Activated CD4-positive, alpha-beta memory T cell treated with anti-CD3 and anti-CD28 coated beads, Interleukin-2, amount 10 ng/mL, durations not matched to agents 7 days and 5 days (primary cell): ENCODE measurements around the gene KIRREL3. TPM values are rescaled to one million over a fixed set of nuclear protein-coding genes. Genes with fewer than 3 reads are reported as not detected.
"Not testable (repeated sequence)": the region's sequence is repeated elsewhere in the genome, so short reads cannot be mapped to it uniquely, and the experiment has no call there.

Experiments used
- CTCF ChIA-PET: fragments of 350-600 bp; sonication (Branson Sonifier 250); formaldehyde crosslinking; loops from one replicate; lab custom pipeline; 2021; ENCODE audit warnings: antibody characterized with exemption, inconsistent platforms; lab: Charles Lee
- POLR2A ChIA-PET: fragments of 350-600 bp; sonication (Branson Sonifier 250); formaldehyde crosslinking; loops from one replicate; lab custom pipeline; 2021; ENCODE audit warnings: antibody characterized with exemption; lab: Charles Lee
- DNase-seq: peaks from one replicate; pipeline ENCODE4 v3.0.0-alpha.2; 2020
- H3K27ac Mint-ChIP-seq: one replicate; pipeline ENCODE4 v1.8.0; 2021; ENCODE audit warnings: mild to moderate bottlenecking, mixed read lengths
- H3K27me3 Mint-ChIP-seq: one replicate; pipeline ENCODE4 v1.8.0; 2021; ENCODE audit warnings: mixed read lengths
- H3K36me3 Mint-ChIP-seq: one replicate; pipeline ENCODE4 v1.8.0; 2021; ENCODE audit warnings: low read depth, mixed read lengths
- H3K4me1 Mint-ChIP-seq: one replicate; pipeline ENCODE4 v1.8.0; 2021; ENCODE audit warnings: mixed read lengths
- H3K4me3 Mint-ChIP-seq: one replicate; pipeline ENCODE4 v1.8.0; 2021; ENCODE audit warnings: mild to moderate bottlenecking, mixed read lengths
- H3K9me3 Mint-ChIP-seq: one replicate; pipeline ENCODE4 v1.8.0; 2021; ENCODE audit warnings: mixed read lengths
- total RNA-seq, 2 experiments: library from RNA; stranded (reverse); gene quantifications; one replicate each; pipeline ENCODE4 v1.2.3, GENCODE V29; 2021

KIRREL3 gene
- total RNA-seq, 2 experiments from 2014 or later, result not detected

DNA sequence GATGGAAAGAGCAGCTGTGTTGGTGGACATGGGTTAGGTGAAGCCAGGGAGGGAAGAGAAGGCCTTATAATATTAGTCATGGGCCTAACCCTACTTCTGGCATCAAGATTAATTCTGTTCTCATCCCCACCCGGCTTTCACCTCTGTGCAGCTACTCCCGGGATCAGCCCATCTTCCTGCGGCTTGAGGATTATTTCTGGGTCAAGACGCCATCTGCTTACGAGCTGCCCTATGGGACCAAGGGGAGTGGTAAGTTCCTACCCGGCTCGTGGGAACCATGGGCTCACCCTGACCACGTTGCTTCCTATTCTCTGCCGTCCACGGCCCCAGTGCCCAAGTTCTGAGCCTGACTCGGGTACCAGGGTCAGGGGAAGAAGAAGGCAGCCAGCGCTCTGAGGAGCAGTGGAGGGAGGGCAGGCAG lies 593.5 kb downstream of the KIRREL3 start:
- DNase-seq, result no peak
- POLR2A ChIA-PET, result no interaction called here
- Mint-ChIP-seq H3K36me3 (no peaks in the 10 kb centered on the region), H3K27me3 (no peaks in the 10 kb centered on the region), H3K9me3 (no peaks in the 10 kb centered on the region), H3K4me3 (no peak overlapping the region), H3K27ac (no peak overlapping the region), H3K4me1 (no peaks in the 10 kb centered on the region)
- CTCF ChIA-PET, result no interaction called here

DNA sequence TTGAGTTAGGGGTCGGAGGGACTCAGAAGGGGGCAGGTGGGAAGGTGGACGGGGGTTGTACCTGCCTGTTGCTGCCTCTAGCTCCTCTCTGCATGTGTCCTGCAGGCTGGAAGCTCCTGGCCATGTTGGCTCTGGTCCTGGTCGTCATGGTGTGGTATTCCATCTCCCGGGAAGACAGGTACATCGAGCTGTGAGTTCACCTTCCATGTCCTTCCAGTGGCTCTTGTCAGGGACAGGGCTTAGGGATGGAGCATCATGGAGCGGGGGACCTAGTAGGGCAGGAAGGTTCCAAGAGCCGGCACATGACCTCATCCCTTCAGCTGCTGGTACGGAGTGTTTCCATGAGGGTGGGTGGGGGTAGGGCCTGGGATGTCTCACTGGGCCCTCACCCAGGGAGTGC lies 594.2 kb downstream of the KIRREL3 start:
- Mint-ChIP-seq H3K27me3 (no peaks in the 10 kb centered on the region), H3K27ac (no peak overlapping the region), H3K4me3 (no peak overlapping the region), H3K36me3 (no peaks in the 10 kb centered on the region), H3K4me1 (no peaks in the 10 kb centered on the region), H3K9me3 (no peaks in the 10 kb centered on the region)
- POLR2A ChIA-PET, result no interaction called here
- CTCF ChIA-PET, result interaction anchor here (0.6 kb wide), 1 partner anchor 200 kb away, joined by 3 read pairs; no protein-coding TSS in a partner anchor
- DNase-seq, result no peak

DNA sequence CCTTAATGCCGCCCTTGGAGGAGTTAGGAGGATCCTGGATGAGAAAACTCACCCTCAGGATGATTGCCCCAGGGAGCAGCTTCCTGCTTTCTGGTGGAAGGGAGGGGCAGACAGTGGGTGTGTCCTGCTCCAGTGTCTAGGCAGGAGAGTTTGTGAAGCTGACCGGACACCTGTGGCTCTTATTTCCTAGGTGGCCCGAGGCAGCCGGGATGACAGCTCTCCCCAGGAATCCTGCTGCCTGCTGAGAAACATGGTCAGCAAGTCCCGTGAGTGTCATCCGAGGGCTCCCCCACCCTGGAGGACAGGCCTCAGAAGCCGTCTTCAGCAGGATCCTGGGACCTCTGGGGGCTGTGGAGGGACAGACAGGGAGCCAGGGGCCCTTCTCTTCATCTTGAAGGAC lies 594.7 kb downstream of the KIRREL3 start:
- no peak for DNase-seq
- Mint-ChIP-seq H3K27me3 (no peaks in the 10 kb centered on the region), H3K9me3 (no peaks in the 10 kb centered on the region), H3K4me3 (no peak overlapping the region), H3K27ac (no peak overlapping the region), H3K36me3 (no peaks in the 10 kb centered on the region), H3K4me1 (no peaks in the 10 kb centered on the region)
- ChIA-PET POLR2A (no interaction called here), CTCF (interaction anchor here (0.6 kb wide), 1 partner anchor 201 kb away, joined by 3 read pairs; no protein-coding TSS in a partner anchor)

DNA sequence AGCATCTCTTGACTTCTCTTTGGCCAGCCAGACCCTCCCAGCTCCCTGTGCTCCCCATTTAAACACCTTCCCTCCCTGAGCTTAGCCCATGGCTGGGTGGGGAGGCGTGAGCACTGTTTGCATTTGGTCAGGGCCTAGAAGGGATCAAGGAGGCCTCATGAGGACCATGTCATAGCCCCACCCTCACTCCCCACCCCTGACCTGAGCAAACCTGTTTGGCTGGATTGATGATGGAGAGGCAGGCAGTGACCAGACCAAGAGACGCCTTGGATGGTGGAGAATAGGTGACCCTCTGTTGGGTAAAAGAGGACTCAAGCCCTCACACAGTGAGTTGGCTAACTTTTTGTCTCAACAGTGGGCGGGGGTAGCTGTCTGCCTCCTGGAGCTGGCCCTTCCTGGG lies 595.2 kb downstream of the KIRREL3 start:
- CTCF ChIA-PET, result no interaction called here
- no peak overlapping the region for H3K27ac Mint-ChIP-seq
- no peaks in the 10 kb centered on the region for H3K4me1 Mint-ChIP-seq
- no peaks in the 10 kb centered on the region for H3K9me3 Mint-ChIP-seq
- POLR2A ChIA-PET, result no interaction called here
- no peaks in the 10 kb centered on the region for H3K27me3 Mint-ChIP-seq
- H3K36me3 Mint-ChIP-seq, result no peaks in the 10 kb centered on the region
- DNase-seq, result no peak
- no peak overlapping the region for H3K4me3 Mint-ChIP-seq

DNA sequence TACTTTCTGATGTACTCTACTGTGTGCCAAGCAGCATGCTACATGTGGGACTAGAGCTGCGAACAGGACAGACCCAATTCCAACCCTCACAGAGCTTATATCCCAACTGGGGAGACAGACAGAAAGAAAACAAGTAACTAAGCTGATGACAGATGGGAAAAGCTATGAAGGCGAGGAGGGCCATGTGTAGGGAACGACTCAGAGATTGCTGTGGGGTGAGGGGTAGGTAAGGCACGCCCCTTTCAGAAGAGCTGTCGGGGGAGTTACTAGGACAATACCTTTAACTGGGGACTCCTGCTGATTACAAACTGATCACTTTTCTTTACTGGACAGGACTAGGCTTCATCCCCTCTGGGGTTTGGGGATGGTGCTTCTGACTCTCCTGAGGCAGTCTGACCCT lies 596.2 kb downstream of the KIRREL3 start:
- H3K27me3 Mint-ChIP-seq, result no peaks in the 10 kb centered on the region
- H3K9me3 Mint-ChIP-seq, result no peaks in the 10 kb centered on the region
- H3K36me3 Mint-ChIP-seq, result no peaks in the 10 kb centered on the region
- no peaks in the 10 kb centered on the region for H3K4me1 Mint-ChIP-seq
- no peak overlapping the region for H3K27ac Mint-ChIP-seq
- no peak for DNase-seq
- ChIA-PET POLR2A (interaction anchor here (0.5 kb wide), 1 partner anchor 51 kb away, joined by 4 read pairs; no protein-coding TSS in a partner anchor), CTCF (no interaction called here)
- no peak overlapping the region for H3K4me3 Mint-ChIP-seq

DNA sequence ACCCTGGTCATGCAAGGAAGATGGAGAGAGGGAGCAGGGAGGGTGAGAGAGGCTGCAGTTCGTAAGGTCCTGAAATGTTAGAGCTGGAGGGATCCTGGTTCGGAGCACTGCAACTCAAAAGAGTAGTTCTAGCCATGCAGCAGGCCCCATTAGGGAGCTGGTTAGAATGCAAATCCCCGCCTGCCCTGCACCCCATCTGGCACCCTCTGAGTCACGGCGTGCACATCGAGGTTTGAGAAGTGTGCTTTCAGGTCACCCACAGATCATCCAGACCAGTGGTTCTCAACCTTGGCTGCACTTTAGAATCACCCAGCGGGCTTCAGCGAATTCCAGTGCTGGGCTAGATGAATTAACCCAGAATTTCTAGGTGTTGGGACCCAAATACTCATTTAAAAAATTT lies 596.9 kb downstream of the KIRREL3 start:
- no peaks in the 10 kb centered on the region for H3K9me3 Mint-ChIP-seq
- H3K36me3 Mint-ChIP-seq, result no peaks in the 10 kb centered on the region
- H3K4me1 Mint-ChIP-seq, result no peaks in the 10 kb centered on the region
- DNase-seq, result no peak
- no peak overlapping the region for H3K4me3 Mint-ChIP-seq
- H3K27ac Mint-ChIP-seq, result no peak overlapping the region
- CTCF ChIA-PET, result no interaction called here
- no peaks in the 10 kb centered on the region for H3K27me3 Mint-ChIP-seq
- POLR2A ChIA-PET, result no interaction called here

DNA sequence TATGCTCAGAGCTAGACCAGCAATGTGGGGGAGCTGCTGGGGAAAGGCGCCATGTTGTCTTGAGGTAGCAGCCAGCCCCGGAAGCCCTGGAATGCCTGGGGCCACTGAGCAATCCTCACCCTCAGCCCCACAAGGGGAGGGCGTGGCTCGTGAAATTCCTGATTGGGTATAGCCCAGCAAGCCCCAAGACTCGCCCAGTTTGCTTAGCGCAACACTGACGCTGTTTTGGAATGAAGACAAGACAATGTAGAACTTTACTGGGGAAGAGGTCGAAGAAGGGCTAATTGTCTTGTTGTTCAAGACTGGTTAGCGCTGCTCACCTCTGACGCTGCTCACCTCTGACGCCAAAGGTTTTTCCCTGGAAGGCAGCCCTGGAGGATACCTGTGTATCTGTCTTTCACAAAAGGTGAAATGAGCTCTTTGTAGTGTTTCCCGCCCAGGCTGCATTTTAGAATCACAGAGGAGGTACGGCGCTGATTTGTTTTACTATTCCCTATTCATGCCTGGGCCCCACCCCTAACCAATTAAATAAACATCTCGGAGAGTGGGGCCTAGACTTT lies 597.5 kb downstream of the KIRREL3 start:
- Mint-ChIP-seq H3K27ac (no peak overlapping the region), H3K9me3 (no peaks in the 10 kb centered on the region), H3K27me3 (no peaks in the 10 kb centered on the region), H3K4me1 (no peaks in the 10 kb centered on the region), H3K36me3 (no peaks in the 10 kb centered on the region), H3K4me3 (no peak overlapping the region)
- ChIA-PET POLR2A (no interaction called here), CTCF (no interaction called here)
- DNase-seq, result no peak

DNA sequence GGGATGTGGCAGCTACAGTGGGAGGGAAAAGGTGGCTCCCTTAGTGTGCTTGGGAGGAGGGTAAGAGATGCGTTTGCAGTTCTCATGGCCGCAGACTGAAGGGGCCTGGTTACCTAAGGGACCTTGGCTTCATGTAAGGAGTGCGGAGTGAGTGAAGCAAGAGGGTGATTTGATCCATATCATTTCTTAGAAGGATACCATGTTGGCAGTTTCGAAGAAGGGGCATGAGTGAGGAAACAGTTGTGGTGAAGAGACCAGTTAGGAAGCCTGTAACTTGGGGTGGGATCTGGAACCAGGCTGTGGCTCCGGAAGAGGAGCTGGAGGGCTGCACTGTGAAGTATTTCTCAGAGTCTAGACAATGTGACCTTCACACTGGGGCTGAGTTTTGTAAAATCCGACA lies 600.1 kb downstream of the KIRREL3 start:
- no peak for DNase-seq
- no peaks in the 10 kb centered on the region for H3K9me3 Mint-ChIP-seq
- no peaks in the 10 kb centered on the region for H3K4me1 Mint-ChIP-seq
- no peaks in the 10 kb centered on the region for H3K36me3 Mint-ChIP-seq
- no peaks in the 10 kb centered on the region for H3K27me3 Mint-ChIP-seq
- ChIA-PET POLR2A (no interaction called here), CTCF (no interaction called here)
- no peak overlapping the region for H3K27ac Mint-ChIP-seq
- no peak overlapping the region for H3K4me3 Mint-ChIP-seq

DNA sequence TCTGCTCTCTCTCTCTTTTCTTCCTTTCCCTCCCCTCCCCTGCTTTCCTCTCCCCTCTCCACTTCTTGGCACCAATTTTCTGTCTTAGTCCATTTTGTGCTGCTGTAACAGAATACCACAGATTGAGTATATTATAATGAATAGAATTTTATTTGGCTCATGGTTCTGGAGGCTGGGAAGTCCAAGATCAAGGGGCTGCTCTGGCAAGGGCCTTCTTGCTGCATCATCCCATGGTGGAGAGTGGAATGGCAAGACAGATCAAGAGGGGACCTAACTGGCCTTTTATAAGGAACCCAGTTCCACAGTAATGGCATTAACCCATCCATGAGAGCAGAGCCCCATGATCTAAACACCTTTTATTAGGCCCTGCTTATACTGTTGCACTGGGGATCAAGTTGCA lies 600.6 kb downstream of the KIRREL3 start:
- H3K27ac Mint-ChIP-seq, result no peak overlapping the region
- no peak overlapping the region for H3K4me3 Mint-ChIP-seq
- CTCF ChIA-PET, result no interaction called here
- H3K9me3 Mint-ChIP-seq, result no peaks in the 10 kb centered on the region
- POLR2A ChIA-PET, result no interaction called here
- H3K36me3 Mint-ChIP-seq, result no peaks in the 10 kb centered on the region
- DNase-seq, result no peak
- no peaks in the 10 kb centered on the region for H3K4me1 Mint-ChIP-seq
- no peaks in the 10 kb centered on the region for H3K27me3 Mint-ChIP-seq

DNA sequence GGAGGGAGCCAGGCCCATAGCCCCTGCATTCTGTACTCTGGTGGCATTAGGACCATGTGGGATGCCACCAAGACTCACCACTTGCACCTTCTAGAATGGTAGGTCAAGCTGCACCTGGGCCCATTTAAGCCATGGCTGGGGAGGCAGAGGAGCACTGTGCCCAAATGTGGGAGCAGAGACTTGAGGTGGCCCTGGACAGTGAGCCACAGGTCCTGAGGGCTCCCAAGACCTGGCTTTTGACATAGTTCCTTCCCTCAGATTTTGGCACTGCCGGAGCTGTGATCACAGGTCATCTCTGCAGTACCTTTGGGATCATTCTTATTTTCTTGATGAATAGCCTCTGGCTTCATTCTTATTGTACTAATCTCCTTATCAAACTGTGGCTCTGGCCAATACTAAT lies 601.8 kb downstream of the KIRREL3 start:
- POLR2A ChIA-PET, result no interaction called here
- H3K9me3 Mint-ChIP-seq, result no peaks in the 10 kb centered on the region
- H3K4me3 Mint-ChIP-seq, result no peak overlapping the region
- no peaks in the 10 kb centered on the region for H3K4me1 Mint-ChIP-seq
- H3K36me3 Mint-ChIP-seq, result no peaks in the 10 kb centered on the region
- no peaks in the 10 kb centered on the region for H3K27me3 Mint-ChIP-seq
- CTCF ChIA-PET, result interaction anchor here (0.8 to 1.4 kb wide), 2 partner anchors 82 to 88 kb away, joined by 3 to 4 read pairs; no protein-coding TSS in a partner anchor
- DNase-seq, result no peak
- no peak overlapping the region for H3K27ac Mint-ChIP-seq

DNA sequence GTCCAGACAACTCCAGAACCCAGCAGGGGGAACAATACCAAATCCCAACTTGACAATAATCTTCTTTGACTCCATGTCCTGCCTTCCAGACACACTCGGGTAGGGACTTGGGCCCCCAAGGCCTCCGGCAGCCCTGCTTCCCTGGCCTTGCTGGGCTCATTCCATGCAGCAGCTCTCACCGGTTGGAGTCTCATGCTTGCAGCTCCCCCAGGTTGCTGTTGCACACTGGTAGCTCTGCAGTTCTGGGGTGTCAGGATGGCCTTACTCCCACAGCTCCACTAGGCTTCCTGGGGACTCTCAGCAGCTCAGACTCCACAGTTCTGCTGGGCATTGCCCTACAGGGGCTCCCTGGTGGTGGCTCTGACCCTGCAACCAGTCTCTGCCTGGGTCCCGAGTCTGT lies 602.3 kb downstream of the KIRREL3 start:
- Mint-ChIP-seq H3K27ac (no peak overlapping the region), H3K36me3 (no peaks in the 10 kb centered on the region), H3K27me3 (no peaks in the 10 kb centered on the region), H3K4me3 (no peak overlapping the region), H3K9me3 (no peaks in the 10 kb centered on the region), H3K4me1 (no peaks in the 10 kb centered on the region)
- CTCF ChIA-PET, result interaction anchor here (1.4 kb wide), 1 partner anchor 87 kb away, joined by 4 read pairs; no protein-coding TSS in a partner anchor
- POLR2A ChIA-PET, result no interaction called here
- no peak for DNase-seq

DNA sequence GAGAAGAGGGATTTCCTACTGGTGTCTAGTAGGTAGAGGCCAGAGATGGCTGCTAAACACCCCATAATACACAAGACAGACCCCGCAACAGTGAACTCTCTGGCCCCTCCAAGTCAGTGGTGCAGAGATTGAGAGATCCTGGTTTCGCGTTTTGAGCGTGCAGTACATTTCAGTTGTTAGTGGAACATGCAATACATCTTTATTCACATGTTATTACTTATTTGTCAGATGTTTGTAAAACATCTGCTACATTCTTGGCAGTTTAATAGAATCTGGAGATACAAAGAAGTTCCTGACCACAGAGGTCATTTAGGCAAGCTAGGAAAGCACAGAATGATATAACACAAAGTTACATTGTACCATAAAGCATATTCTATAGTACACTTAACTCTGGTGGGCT lies 603.6 kb downstream of the KIRREL3 start:
- DNase-seq, result no peak
- CTCF ChIA-PET, result no interaction called here
- H3K4me3 Mint-ChIP-seq, result no peak overlapping the region
- no peaks in the 10 kb centered on the region for H3K36me3 Mint-ChIP-seq
- POLR2A ChIA-PET, result no interaction called here
- H3K4me1 Mint-ChIP-seq, result peaks cover 2% of the 10 kb centered on the region
- H3K27ac Mint-ChIP-seq, result no peak overlapping the region
- no peaks in the 10 kb centered on the region for H3K27me3 Mint-ChIP-seq
- H3K9me3 Mint-ChIP-seq, result no peaks in the 10 kb centered on the region

DNA sequence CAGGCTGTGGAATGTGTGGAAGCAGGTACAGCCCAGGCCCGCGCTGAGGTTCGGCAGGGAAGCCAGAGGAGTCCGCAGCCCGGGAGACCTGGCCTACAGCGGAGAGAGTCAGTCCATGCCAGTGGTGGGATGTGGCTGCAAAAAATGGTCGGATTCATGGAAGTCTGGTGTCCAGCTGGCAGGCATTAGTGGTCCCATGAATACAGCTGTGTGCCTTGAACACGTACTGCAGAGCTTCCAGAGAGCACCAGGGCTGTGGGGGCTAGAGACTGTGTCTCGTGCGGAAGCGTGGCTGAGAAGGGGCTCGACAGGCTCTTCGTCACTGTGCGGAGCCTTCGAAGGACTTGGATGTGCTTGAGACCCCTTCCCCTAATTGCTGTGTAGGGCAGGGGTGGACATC lies 604.3 kb downstream of the KIRREL3 start:
- H3K4me3 Mint-ChIP-seq, H3K4me1 Mint-ChIP-seq, H3K27me3 Mint-ChIP-seq, H3K27ac Mint-ChIP-seq, CTCF ChIA-PET, DNase-seq, H3K9me3 Mint-ChIP-seq, H3K36me3 Mint-ChIP-seq, POLR2A ChIA-PET: not testable (repeated sequence)

DNA sequence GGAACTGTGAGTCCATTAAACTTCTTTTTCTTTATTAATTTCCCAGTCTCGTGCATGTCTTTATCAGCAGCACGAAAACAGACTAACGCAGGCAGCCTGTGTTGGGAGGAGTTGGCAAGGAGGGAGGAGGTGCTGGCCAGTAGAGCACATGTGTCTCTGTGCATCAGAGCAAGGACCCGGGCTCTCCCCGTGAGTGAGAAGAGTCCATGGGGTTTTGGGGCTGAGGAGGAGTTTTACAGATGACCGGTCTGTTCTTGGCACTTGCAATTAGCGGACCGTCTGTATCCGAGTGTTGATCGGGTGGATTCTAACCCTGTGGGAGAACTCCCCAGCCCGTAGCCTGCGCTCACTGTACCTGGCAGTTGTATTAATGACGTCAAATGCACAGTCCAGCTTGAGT lies 604.8 kb downstream of the KIRREL3 start:
- H3K27me3 Mint-ChIP-seq, H3K9me3 Mint-ChIP-seq, H3K36me3 Mint-ChIP-seq, H3K27ac Mint-ChIP-seq, DNase-seq, H3K4me3 Mint-ChIP-seq, H3K4me1 Mint-ChIP-seq, CTCF ChIA-PET, POLR2A ChIA-PET: not testable (repeated sequence)
